Bronchial epithelial cell (primary cell): ENCODE results near the gene CARMIL1. TPM values are rescaled to one million over a fixed set of nuclear protein-coding genes. Genes with fewer than 3 reads are reported as not detected.

Source experiments
- DNase-seq: peaks from one replicate; pipeline ENCODE4 v3.0.0-alpha.2; 2010; ENCODE audit warnings: low read depth
- FAIRE-seq: peaks from 2 replicates; lab custom pipeline; 2011; peaks lifted over from hg19 to GRCh38; lab: Jason Lieb, UNC
- H3K27me3 ChIP-seq: 2 replicates; pipeline ENCODE4 v1.5.1; 2011; ENCODE audit warnings: low read length; ENCODE audit not compliant: control insufficient read depth, insufficient read depth
- H3K36me3 ChIP-seq: 2 replicates; pipeline ENCODE4 v1.5.1; 2011; ENCODE audit warnings: low read length; ENCODE audit not compliant: control insufficient read depth, insufficient read depth
- H3K4me3 ChIP-seq: 2 replicates; pipeline ENCODE4 v1.5.1; 2011; ENCODE audit warnings: mild to moderate bottlenecking, low read depth, low read length, control low read depth
- total RNA-seq: library from RNA; depleted of rRNA; stranded (reverse); fragments of >200 nt; gene quantifications from 2 replicates; pipeline ENCODE4 v1.2.1, GENCODE V29; 2014
- TF ChIP-seq, protein P1 (sequence below): IDR thresholded peaks from 2 replicates; pipeline ENCODE4 v1.5.1; 2011; ENCODE audit warnings: mild to moderate bottlenecking, moderate library complexity, low read length, control low read depth, inconsistent platforms; ENCODE audit not compliant: insufficient read depth, severe bottlenecking

The CARMIL1 gene
- total RNA-seq, 1 donor from 2014 or later = 12.1 TPM

DNA sequence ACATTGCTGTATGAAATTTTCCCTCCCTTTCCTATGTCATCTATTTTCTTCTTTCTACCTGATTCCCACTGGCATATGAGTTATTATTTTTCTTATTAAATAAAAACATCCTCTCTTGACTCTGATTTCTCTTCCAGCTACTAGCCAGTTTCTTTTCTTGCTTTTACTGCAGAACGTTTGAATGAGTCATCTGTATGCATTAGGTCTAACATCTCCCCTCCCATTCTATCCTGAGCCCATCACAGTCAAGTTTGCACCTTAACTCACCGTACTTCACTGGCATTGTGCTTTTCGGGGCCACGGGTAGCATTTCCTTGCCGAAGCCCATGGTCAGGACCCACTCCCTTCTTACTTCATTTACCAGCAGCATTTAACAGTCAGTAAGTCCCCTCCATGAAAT, 65.7 kb downstream of the CARMIL1 start:
- Histone ChIP-seq H3K27me3 (no peaks in the 10 kb centered on the region), H3K4me3 (no peak overlapping the region), H3K36me3 (no peaks in the 10 kb centered on the region)
- FAIRE-seq (no peak), DNase-seq (no peak)
- TF ChIP-seq, protein P1, sequence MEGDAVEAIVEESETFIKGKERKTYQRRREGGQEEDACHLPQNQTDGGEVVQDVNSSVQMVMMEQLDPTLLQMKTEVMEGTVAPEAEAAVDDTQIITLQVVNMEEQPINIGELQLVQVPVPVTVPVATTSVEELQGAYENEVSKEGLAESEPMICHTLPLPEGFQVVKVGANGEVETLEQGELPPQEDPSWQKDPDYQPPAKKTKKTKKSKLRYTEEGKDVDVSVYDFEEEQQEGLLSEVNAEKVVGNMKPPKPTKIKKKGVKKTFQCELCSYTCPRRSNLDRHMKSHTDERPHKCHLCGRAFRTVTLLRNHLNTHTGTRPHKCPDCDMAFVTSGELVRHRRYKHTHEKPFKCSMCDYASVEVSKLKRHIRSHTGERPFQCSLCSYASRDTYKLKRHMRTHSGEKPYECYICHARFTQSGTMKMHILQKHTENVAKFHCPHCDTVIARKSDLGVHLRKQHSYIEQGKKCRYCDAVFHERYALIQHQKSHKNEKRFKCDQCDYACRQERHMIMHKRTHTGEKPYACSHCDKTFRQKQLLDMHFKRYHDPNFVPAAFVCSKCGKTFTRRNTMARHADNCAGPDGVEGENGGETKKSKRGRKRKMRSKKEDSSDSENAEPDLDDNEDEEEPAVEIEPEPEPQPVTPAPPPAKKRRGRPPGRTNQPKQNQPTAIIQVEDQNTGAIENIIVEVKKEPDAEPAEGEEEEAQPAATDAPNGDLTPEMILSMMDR = no peak

DNA sequence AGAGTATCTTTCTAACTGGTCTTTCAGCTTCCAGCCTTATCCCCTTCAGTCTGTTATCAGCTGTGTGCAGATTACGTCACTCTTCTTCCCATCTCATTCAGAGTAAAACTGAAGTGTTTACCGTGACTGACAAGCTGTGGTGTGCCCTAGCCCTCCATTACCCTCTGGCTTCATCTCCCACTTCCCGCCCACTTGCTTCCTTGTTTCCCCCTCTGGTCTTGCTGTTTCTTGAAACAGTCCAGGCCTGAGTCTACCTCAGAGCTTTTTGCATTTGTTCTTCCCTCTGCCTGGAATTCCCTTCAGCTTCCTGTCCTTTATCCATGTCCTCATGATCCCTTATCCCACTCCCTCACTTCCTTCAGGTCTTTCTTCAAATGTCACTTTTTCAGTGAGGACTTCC, 66.9 kb downstream of the CARMIL1 start:
- TF ChIP-seq, protein P1 = no peak
- Histone ChIP-seq H3K4me3 (no peak overlapping the region), H3K27me3 (no peaks in the 10 kb centered on the region), H3K36me3 (no peaks in the 10 kb centered on the region)
- FAIRE-seq (no peak), DNase-seq (no peak)

DNA sequence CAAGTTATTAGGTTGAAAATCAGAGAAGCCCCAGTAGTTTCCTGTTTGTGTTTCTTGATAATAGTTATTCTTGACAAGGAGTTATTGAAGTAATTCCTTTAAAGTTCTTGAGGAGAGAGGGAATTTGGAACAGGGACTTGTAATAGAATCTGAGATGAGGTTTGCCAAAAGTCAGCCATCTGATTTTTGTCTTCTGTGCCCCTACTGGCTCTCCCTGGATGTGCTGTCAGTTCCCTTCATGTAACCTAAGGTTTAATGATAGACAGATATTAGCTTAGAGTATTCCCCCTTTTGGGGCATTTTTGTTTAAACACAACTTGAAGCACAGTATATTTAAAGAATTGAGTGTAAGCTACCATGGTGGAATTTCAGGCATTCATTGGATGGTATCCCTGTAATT, 71.4 kb downstream of the CARMIL1 start:
- Histone ChIP-seq H3K27me3 (no peaks in the 10 kb centered on the region), H3K36me3 (no peaks in the 10 kb centered on the region), H3K4me3 (no peak overlapping the region)
- FAIRE-seq (no peak), DNase-seq (no peak)
- TF ChIP-seq, protein P1 = no peak

GRCh38 chr6:25351485-25351884, 72.3 kb downstream of the CARMIL1 start:
- DNase-seq = no peak
- TF ChIP-seq, protein P1 = no peak
- Histone ChIP-seq H3K27me3 (no peaks in the 10 kb centered on the region), H3K4me3 (no peak overlapping the region), H3K36me3 (no peaks in the 10 kb centered on the region)
- no peak for FAIRE-seq

GRCh38 chr6:25352285-25352684, 73.1 kb downstream of the CARMIL1 start:
- no peaks in the 10 kb centered on the region for H3K27me3 ChIP-seq
- H3K4me3 ChIP-seq = no peak overlapping the region
- no peaks in the 10 kb centered on the region for H3K36me3 ChIP-seq
- TF ChIP-seq, protein P1 = no peak
- DNase-seq (no peak), FAIRE-seq (no peak)
